Hypothalamus (tissue), 51 donors: ENCODE results near the gene SMAP2.

Experiments used
- DNase-seq, 51 donors: peaks; one replicate each; lab custom pipeline; 2025; lab: John Stamatoyannopoulos, UW

SMAP2 gene

GRCh38 chr1:40413527-40414252 lies 40.2 kb downstream of the SMAP2 start:
- no peak for DNase-seq

GRCh38 chr1:40414331-40414730 lies 40.8 kb downstream of the SMAP2 start:
- no peak for DNase-seq

GRCh38 chr1:40416709-40417108 lies 43.2 kb downstream of the SMAP2 start:
- DNase-seq: no peak

- peak in 32 of 51 donors; percentile 2 to 65 (median 36) for DNase-seq
These were observed 48.2 kb downstream of the SMAP2 start for GRCh38 chr1:40421431-40422384.

GRCh38 chr1:40422630-40423263 lies 49.2 kb downstream of the SMAP2 start:
- no peak for DNase-seq

- DNase-seq: no peak
These were observed 49.7 kb downstream of the SMAP2 start for GRCh38 chr1:40423264-40423642.

- DNase-seq: no peak
These were observed 50.6 kb downstream of the SMAP2 start for GRCh38 chr1:40423951-40424618.

GRCh38 chr1:40425198-40425597 lies 51.7 kb downstream of the SMAP2 start:
- no peak for DNase-seq

- no peak for DNase-seq
These were observed 57.9 kb downstream of the SMAP2 start for GRCh38 chr1:40431385-40431784.

GRCh38 chr1:40432644-40433390 lies 59.3 kb downstream of the SMAP2 start:
- DNase-seq: no peak

GRCh38 chr1:40435471-40435870 lies 61.9 kb downstream of the SMAP2 start:
- DNase-seq: no peak

GRCh38 chr1:40435876-40436275 lies 62.3 kb downstream of the SMAP2 start:
- DNase-seq: no peak

GRCh38 chr1:40438391-40439015 lies 65.0 kb downstream of the SMAP2 start:
- peak in 3 of 51 donors; percentile 4 to 37 (median 12) for DNase-seq

GRCh38 chr1:40439247-40439646 lies 65.7 kb downstream of the SMAP2 start:
- DNase-seq: no peak

- DNase-seq: peak; percentile 28 to 95 (median 81)
These were observed 76.4 kb downstream of the SMAP2 start, which contains the start of gene ZFP69B for GRCh38 chr1:40449684-40450494. Gene ZFP69B (plus strand): TSS chr1:40450476. CDS start chr1:40450962, 486 bp downstream.

GRCh38 chr1:40450495-40451237 lies 77.1 kb downstream of the SMAP2 start:
- peak in 22 of 51 donors; percentile 2 to 83 (median 16) for DNase-seq

GRCh38 chr1:40451238-40451585 lies 77.7 kb downstream of the SMAP2 start:
- no peak for DNase-seq

- no peak for DNase-seq
These were observed 81.3 kb downstream of the SMAP2 start for GRCh38 chr1:40454873-40455272.
